GM18907 (cell line): Measurements from ENCODE around the gene CFAP73.

ENCODE experiments used
- ATAC-seq: cut with Tn5 transposase; IDR thresholded peaks from one replicate; pipeline ENCODE4 v1.9.1; 2021; ENCODE audit warnings: mild to moderate bottlenecking, moderate library complexity; ENCODE audit not compliant: unreplicated experiment

Gene CFAP73

DNA sequence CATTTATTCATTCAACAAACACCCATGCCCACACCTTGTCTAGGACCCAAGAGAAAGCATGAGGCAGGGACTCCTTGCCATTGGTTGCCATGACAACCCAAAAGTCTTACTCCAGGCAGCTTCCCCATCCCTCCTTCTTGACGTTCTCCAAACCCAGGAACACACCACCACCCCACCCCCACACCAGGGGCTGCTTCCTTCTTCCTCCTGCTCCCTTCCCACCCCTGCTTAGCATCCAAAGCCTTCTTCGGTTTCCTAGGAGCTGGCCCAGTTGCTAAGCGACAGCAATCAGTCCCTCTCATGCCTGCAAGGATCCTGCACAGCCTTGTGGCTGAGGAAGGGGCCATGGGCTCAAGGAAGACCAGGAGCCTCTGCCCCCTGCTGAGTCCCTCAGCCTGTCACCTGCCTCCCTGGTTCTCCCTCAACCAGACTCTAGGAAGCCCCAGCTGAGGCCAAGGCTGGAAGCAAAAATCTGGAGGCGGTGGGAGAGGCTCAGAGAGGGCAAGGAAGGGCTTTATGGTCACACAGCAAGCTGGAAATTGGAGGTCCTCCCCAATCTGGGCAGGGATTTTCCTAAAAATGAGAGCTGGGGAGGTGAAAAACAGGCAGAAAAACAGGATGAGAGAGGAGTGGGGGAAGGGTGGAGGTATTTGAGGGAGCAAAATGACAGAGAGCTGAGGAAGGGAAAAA, 29.4 kb upstream of the CFAP73 start:
- no peak for ATAC-seq

- ATAC-seq: no peak
Measured at GRCh38 chr12:113120670-113121370, 28.7 kb upstream of the CFAP73 start.

DNA sequence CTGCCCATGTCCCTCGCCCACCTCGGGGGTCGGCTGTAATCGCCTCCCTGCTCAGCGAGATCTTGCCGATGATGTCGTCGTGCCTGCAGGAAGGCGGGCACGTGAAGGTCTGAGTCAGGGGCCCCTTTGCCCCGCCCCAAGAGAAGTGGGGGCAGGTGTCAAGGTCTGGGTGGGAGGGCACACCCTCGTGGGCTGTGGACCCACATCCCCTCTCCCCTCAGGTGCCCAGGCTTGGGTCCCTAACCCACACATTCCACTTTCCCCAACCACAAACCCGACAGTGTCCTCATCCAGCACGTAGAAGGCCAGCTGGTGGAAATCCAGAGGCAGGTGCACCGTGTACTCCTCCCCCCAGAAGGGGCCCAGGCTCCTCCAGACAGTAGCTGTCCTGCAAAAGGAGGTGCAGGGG, 21.7 kb upstream of the CFAP73 start:
- no peak for ATAC-seq

- no peak for ATAC-seq
Measured at GRCh38 chr12:113128802-113129663, 20.5 kb upstream of the CFAP73 start.

- ATAC-seq: no peak
Measured at GRCh38 chr12:113129664-113130456, 19.7 kb upstream of the CFAP73 start.

DNA sequence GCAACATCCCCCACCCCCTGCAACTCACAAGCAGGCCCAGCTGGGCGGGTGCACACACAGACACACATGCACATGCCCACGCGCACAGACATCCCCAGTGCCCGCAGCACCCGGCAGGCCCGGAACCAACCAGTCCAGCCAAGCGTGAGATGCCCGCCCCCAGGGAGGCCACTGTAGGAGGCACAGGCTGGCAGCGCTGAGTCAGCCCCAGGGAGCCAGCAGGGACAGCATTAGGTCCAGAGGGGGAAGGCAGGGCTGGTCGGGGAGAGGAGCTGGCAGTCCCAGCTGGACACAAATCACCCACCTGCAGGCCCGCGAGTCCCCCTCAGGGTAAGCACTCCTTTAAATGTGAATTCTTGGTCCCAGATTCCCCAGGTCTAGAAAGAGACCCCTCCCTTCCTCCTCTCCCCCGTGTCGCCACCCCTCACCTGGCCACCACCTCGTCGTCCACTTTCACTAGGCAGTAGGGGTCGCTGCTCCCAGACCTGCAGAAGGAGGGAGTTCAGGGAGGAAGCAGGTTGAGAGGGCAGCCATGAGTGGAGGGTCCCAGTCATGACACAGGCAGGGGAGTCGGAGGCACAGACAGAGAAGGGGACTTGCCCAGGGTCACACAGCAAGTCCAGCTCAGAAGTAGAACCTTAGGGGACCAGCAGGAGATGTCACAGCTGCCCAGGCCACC, 18.9 kb upstream of the CFAP73 start:
- no peak for ATAC-seq

GRCh38 chr12:113131556-113131955, 18.0 kb upstream of the CFAP73 start:
- no peak for ATAC-seq

DNA sequence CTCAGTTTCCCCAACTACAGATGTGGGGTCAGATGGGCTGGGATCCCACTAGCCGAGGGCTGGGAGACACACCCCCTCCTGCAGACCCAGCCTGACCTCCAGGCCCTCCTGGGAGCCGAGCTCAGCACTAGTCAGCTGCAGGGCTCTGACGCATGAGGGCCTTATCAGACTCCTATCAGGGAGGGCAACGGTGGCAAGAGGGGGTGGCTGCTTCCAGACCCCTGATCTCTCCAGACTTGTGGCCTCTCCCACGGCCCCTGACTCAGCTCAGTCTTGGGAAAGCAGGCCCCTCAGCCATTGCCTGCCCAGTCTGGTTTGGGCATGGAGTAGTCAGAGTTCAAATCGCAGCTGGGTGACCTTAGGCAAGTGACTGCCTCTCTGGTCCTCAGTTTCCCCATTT, 16.5 kb upstream of the CFAP73 start:
- no peak for ATAC-seq

DNA sequence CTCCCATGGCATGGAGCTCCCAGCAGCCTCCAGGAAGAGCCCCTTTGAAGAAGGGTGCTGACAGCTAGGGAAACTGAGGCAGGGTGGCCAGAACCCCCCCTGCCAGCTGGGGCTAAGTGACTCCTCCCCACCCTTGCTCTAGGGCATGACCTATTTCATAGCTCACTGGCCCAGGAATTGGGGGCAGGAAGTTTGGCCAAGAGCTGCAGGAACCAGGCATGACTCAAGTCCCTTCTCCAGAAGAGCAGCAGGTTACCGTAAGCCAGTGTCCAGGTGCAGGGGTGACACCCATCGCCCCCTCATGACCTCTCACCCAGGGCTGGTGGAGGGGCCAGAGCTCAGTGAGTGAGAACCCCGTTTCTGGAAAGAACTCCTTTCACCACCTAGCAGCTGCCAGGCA, 15.9 kb upstream of the CFAP73 start:
- ATAC-seq: no peak

GRCh38 chr12:113134071-113134470, 15.5 kb upstream of the CFAP73 start:
- ATAC-seq: no peak

DNA sequence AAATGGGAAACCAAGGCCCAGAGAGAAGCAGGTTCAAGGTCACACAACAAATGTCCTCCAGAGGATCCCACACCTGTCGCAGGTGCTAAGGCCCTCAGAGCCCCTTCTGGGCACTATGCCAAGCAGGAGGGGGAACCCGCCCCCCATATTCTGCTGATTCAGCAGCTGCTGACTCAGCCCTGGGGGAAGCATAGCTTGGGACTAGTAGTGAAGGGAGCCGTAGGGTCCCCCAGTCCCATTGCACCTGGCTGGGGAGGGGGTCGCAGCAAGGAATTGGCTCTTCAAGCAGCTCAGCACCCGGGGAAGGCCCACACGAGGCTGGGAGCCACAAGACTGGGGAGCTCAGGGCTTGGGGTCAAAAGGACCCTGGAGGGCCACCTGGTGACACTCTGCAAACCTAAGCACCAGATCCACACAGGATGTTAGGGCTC, 15.0 kb upstream of the CFAP73 start:
- ATAC-seq: no peak

DNA sequence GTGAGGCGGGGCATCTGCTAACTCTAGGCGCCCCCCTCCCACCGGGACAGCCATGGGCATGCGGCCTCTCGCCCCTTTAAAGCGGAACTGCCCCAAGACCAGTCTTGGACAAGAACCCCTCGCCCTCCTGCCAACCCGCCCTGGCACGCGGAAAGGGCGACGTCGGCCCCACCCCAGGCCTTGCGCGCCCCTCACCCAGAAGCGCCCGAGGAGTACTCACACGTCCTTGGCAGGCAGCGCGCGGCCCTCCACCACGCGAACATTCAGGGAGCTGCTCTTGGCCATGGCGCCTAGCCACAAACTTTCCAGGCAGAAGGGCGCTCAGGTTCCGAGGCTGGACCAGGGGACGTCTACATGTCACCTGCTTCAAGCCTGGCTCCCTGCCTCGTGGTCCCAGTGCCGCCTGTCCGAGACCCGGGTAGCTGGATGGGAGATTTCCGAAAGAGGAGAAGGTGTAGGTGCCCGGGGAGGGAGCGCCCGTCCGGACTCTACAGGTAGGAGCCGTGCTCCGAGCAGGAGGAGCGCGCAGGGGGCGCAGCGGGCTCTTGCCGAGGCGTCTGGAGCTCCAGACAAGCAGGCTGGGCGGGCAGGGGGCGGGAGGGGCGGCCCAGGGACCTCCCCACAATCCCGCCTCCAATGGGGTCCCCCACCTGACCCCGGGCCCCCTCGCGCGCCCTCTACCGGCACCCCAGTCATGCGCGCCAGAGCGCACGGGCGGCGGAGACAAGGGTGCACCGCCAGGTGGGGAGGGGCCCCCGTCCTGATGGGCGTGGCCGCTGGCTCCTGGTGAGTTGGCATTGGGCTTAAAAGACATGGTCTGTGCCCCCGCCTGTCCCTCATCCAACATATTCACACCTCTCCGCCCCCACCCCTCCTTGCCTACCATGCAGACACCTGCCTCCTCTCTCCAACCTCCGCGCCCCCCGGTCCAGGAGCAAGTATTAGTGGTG, 14.1 kb upstream of the CFAP73 start, which contains the start of gene RASAL1:
Gene RASAL1, minus strand, starts transcription at position 584 of the 950 bp plus-strand sequence. Its CDS starts 299 bp downstream, at position 285.
- ATAC-seq: no peak

GRCh38 chr12:113136128-113136989, 13.2 kb upstream of the CFAP73 start:
- ATAC-seq: no peak

- no peak for ATAC-seq
Measured at GRCh38 chr12:113136990-113137511, 12.5 kb upstream of the CFAP73 start.

GRCh38 chr12:113137861-113138783, 11.4 kb upstream of the CFAP73 start:
- ATAC-seq: no peak

DNA sequence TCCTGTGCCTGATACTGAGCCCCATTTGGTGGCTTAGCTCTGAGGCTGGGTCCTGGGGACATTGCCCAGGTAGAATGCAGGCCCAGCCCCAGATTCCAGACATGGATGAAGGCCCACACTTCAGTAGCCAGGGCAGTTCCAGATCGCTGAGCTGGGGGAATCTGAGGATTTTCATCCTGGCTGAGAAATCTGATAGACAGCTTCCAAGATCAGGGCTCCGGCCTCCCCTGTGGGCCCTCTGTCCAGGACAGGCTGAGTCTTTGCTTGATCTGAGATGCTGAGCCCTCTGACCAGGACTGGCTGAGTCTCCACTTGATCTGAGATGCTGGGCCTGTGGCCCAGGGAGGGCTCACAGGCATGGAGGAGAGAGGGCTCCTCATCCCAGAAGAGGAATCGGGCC, 10.7 kb upstream of the CFAP73 start:
- no peak for ATAC-seq

DNA sequence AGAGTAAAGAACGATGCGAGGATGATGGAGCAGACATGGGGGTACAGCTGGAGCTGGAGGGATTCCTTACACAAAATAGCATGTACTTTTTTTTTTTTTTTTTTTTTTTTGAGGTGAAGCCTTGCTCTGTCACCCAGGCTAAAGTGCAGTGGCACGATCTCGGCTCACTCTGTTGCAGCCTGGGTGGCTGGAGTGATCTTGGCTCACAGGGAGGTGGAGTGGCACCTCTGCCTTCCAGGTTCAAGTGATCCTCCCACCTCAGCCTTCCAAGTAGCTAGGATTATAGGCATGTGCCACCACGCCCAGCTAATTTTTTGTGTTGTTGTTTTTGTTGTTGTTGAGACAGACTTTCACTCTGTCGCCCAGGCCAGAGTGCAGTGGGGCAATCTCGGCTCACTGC, 8.8 kb upstream of the CFAP73 start:
- ATAC-seq: no peak
